K562 (cell line): ENCODE results near the gene KIF26B. TPM values are rescaled to one million over a fixed set of nuclear protein-coding genes. Genes with fewer than 3 reads are reported as not detected.
A peak's percentile ranks its signal among the peaks of the same experiment; 100 is the strongest.

Experiments
- ATAC-seq: fragments of 200-7000 bp; cut with Tn5 transposase; 3 replicates; pipeline ENCODE4 v1.9.1; 2020; ENCODE audit warnings: moderate library complexity
- BruUV-seq: library from RNA; stranded (reverse); fragments of 400-500 nt; replicated peaks from 2 replicates; lab custom pipeline; 2021; lab: Mats Ljungman, UMichigan
- CTCF ChIA-PET: fragments of 300-600 bp; formaldehyde crosslinking; extraction: SDS; loops from one replicate; lab custom pipeline; 2021; ENCODE audit warnings: low intra/inter-chr PET ratio; lab: Yijun Ruan, JAX
- POLR2A ChIA-PET: fragments of 300-600, 350-650 bp; sonication (Branson Sonifier 250); formaldehyde crosslinking; extraction: SDS; loops from one replicate; lab custom pipeline; 2021; ENCODE audit warnings: antibody characterized with exemption, inconsistent platforms; lab: Yijun Ruan, JAX
- DNase-seq, 4 experiments: peaks; one replicate each; pipeline versions ENCODE4 v3.0.0 to v3.0.0-alpha.2; 2011 to 2018; ENCODE audit warnings: low spot score in 3 of 4, mixed read lengths in 3 of 4; ENCODE audit errors: extremely low read depth in 1 of 4
- FAIRE-seq: peaks from 2 replicates; lab custom pipeline; 2011; peaks lifted over from hg19 to GRCh38; lab: Jason Lieb, UNC
- H2AFZ ChIP-seq: 2 replicates; pipeline ENCODE4 v1.6.0; 2011; ENCODE audit warnings: low read depth, low read length, control low read depth, inconsistent platforms
- H3K27ac ChIP-seq: fragments of 200-600 bp; 3 replicates; pipeline ENCODE4 v1.8.0; 2011; ENCODE audit warnings: low read depth, mild to moderate bottlenecking, control low read depth, inconsistent platforms, low read length, moderate library complexity, mixed read lengths; ENCODE audit errors: extremely low read depth
- H3K27me3 ChIP-seq, 2 experiments: fragments of 300-600 bp in 1 of 2; 2 replicates in 1 of 2; 3 replicates in 1 of 2; pipeline versions ENCODE4 v1.6.0 to v1.8.0; 2011; ENCODE audit warnings: inconsistent platforms in 2 of 2, low read length in 2 of 2, mild to moderate bottlenecking in 1 of 2, mixed read lengths in 1 of 2, moderate library complexity in 1 of 2; ENCODE audit not compliant: control insufficient read depth in 2 of 2, insufficient read depth in 2 of 2
- H3K36me3 ChIP-seq: fragments of 300-600 bp; 3 replicates; pipeline ENCODE4 v1.8.0; 2011; ENCODE audit warnings: mild to moderate bottlenecking, low read length, inconsistent platforms; ENCODE audit not compliant: control insufficient read depth, insufficient read depth
- H3K4me1 ChIP-seq, 2 experiments: fragments of 200-600 bp in 1 of 2; replicated peaks in 1 of 2; 2 replicates in 1 of 2; 3 replicates in 1 of 2; pipeline versions ENCODE4 v1.5.1 to v1.8.0; 2011; ENCODE audit warnings: inconsistent platforms in 2 of 2, low read length in 2 of 2, mild to moderate bottlenecking in 1 of 2, mixed read lengths in 1 of 2, moderate library complexity in 1 of 2; ENCODE audit not compliant: control insufficient read depth in 2 of 2, insufficient read depth in 2 of 2
- H3K4me2 ChIP-seq: 2 replicates; pipeline ENCODE4 v1.6.1; 2011; ENCODE audit warnings: low read length, control low read depth, inconsistent platforms, mixed read lengths; ENCODE audit not compliant: insufficient read depth
- H3K4me3 ChIP-seq: fragments of 200-600 bp; sonication (generic), shearing (Covaris generic); 2 replicates; pipeline ENCODE4 v1.5.1; 2016; ENCODE audit warnings: control low read depth, inconsistent platforms
- H3K79me2 ChIP-seq: fragments of 200-600 bp; 3 replicates; pipeline ENCODE4 v1.8.0; 2011; ENCODE audit warnings: low read length, inconsistent platforms; ENCODE audit not compliant: control insufficient read depth, insufficient read depth
- H3K9ac ChIP-seq, 2 experiments: 2 replicates each; pipeline versions ENCODE4 v1.6.0 to v1.6.1; 2011; ENCODE audit warnings: low read depth in 2 of 2, low read length in 2 of 2, control low read depth in 1 of 2, inconsistent platforms in 1 of 2, mild to moderate bottlenecking in 1 of 2, mixed read lengths in 1 of 2; ENCODE audit not compliant: insufficient read depth in 1 of 2
- H3K9me1 ChIP-seq: one replicate; pipeline ENCODE4 v1.6.0; 2011; ENCODE audit warnings: inconsistent platforms, mild to moderate bottlenecking, low read length, moderate library complexity; ENCODE audit not compliant: control insufficient read depth, insufficient read depth
- H3K9me3 ChIP-seq: replicated peaks from 2 replicates; pipeline ENCODE4 v1.5.1; 2011; ENCODE audit warnings: low read depth, low read length, inconsistent platforms; ENCODE audit not compliant: control insufficient read depth, insufficient read depth
- H4K20me1 ChIP-seq: replicated peaks from 2 replicates; pipeline ENCODE4 v1.6.1; 2011; ENCODE audit warnings: low read length, inconsistent platforms, mixed read lengths; ENCODE audit not compliant: control insufficient read depth, insufficient read depth
- ESRRA ChIP-seq: fragments of 450-650 bp; IDR thresholded peaks from 2 replicates; pipeline ENCODE4 v1.6.1; 2014; ENCODE audit warnings: low read depth, mild to moderate bottlenecking, moderate library complexity, borderline replicate concordance
- HMG20A ChIP-seq: fragments of 450-650 bp; formaldehyde crosslinking; conservative IDR thresholded peaks from 2 replicates; pipeline ENCODE4 v1.4.0; 2020; ENCODE audit warnings: mild to moderate bottlenecking, mixed read lengths
- SAFB2 ChIP-seq: fragments of 200-400 bp; formaldehyde crosslinking; IDR thresholded peaks from 2 replicates; pipeline ENCODE4 v1.6.1; 2018; ENCODE audit warnings: borderline replicate concordance, low read length, low read depth, moderate library complexity; ENCODE audit not compliant: severe bottlenecking
- STAG1 ChIP-seq: sonication (generic); formaldehyde crosslinking; IDR thresholded peaks from 2 replicates; pipeline ENCODE4 v1.5.0; 2020; ENCODE audit warnings: missing genetic modification reagents, borderline replicate concordance
- ZEB2 ChIP-seq: fragments of 450-650 bp; IDR thresholded peaks from 2 replicates; pipeline ENCODE4 v1.6.1; 2016
- ZNF551 ChIP-seq: fragments of 250-450 bp; sonication (Bioruptor Pico); IDR thresholded peaks from 2 replicates; pipeline ENCODE4 v1.5.0; 2021; ENCODE audit warnings: mild to moderate bottlenecking, moderate library complexity
- ZNF76 ChIP-seq: fragments of 250-450 bp; sonication (Bioruptor Pico); IDR thresholded peaks from 2 replicates; pipeline ENCODE4 v1.4.0; 2020; ENCODE audit warnings: mild to moderate bottlenecking, moderate library complexity, borderline replicate concordance
- WGBS: fragments of 100-300 bp; shearing (Covaris generic); methylation state at CpG from one replicate; pipeline ENCODE4 v1.1.6; 2016; ENCODE audit warnings: low coverage, mixed read lengths; ENCODE audit not compliant: insufficient coverage; ENCODE audit errors: missing lambda C conversion rate; 5-methylcytosine and 5-hydroxymethylcytosine counted together
- in situ Hi-C: fragments of 300-500 bp; cut with MboI; formaldehyde crosslinking; loops from 4 replicates; pipeline ENCODE4 v1.15.0; 2018; ENCODE audit warnings: inconsistent platforms, mixed read lengths
- intact Hi-C: fragments of 100-400 bp; cut with micrococcal nuclease; formaldehyde crosslinking; loops from 2 replicates; pipeline ENCODE4 v1.14.2; 2022
- polyA plus RNA-seq, 8 experiments: library from polyadenylated mRNA; depleted of rRNA in 4 of 8; stranded (reverse) in 5 of 8; unstranded in 3 of 8; fragments of >200 nt; fragmentation: Nextera tagmentation in 2 of 8; fragmentation: Illumina TruSeq in 1 of 8; extraction: Ambion mirVana in 2 of 8; extraction: Trizol in 1 of 8; gene quantifications; 2 replicates each; pipeline versions ENCODE4 v1.2.1 to v1.2.3, GENCODE V29; 2011 to 2014; ENCODE audit warnings: inconsistent platforms in 1 of 8, missing spikeins in 1 of 8
- total RNA-seq, 7 experiments: library from RNA; depleted of rRNA in 6 of 7; stranded (reverse); fragments of >200 nt in 6 of 7; fragmentation: Illumina TruSeq in 2 of 7; extraction: Trizol in 2 of 7; gene quantifications; 2 replicates each; pipeline versions ENCODE4 v1.2.1 to v1.2.3, GENCODE V29; 2011 to 2021; ENCODE audit warnings: low replicate concordance in 1 of 7
- TF ChIP-seq, protein P1 (sequence below): sonication (generic); formaldehyde crosslinking; IDR thresholded peaks from 2 replicates; pipeline ENCODE4 v1.8.1; 2023; ENCODE audit warnings: mild to moderate bottlenecking, missing genetic modification reagents
- TF ChIP-seq, protein P2 (sequence below): fragments of 250-450 bp; sonication (Bioruptor Pico); IDR thresholded peaks from 2 replicates; pipeline ENCODE4 v1.9.0; 2021; ENCODE audit warnings: mild to moderate bottlenecking
- TF ChIP-seq, protein P3 (sequence below): fragments of 450-650 bp; IDR thresholded peaks from 2 replicates; pipeline ENCODE4 v1.6.1; 2014; ENCODE audit warnings: low read depth, mild to moderate bottlenecking, moderate library complexity, borderline replicate concordance

Gene KIF26B
- total and polyA plus RNA-seq, 9 of the 15 experiments (the other 6 are each of a cell fraction or from before 2014, with no cell fraction given), result 0.02 to 0.08 (median 0.03) TPM; not detected in 6

DNA sequence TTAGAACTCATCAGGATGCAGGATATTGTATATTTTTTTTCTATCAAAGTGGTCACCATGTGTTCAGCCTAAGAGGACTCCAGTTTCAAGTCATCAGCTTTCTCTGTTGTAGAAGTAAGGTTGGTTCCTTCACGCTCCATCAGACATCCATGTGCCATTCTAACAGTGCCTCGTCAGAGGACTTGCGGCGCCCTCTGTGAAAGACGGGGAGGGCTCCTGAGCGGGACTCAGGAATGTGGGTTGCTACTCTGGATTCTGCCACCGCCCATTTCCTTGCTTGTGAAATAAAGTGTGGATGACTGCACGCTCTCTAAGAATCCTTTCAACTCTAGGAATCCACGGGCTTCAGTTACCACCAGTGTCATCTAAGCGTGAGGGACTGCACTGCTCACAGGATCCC is 593.5 kb downstream of the KIF26B start:
- intact Hi-C loops (no loop called here), in situ Hi-C loops (no loop called here)
- Histone ChIP-seq H3K79me2 (no peaks in the 10 kb centered on the region), H3K4me1 (no peaks in the 10 kb centered on the region), H3K9me1 (no peaks in the 10 kb centered on the region), H3K9me3 (no peaks in the 10 kb centered on the region), H3K4me3 (no peak overlapping the region), H3K4me2 (no peak overlapping the region)
- ATAC-seq, result no peak
- TF ChIP-seq, protein P1, sequence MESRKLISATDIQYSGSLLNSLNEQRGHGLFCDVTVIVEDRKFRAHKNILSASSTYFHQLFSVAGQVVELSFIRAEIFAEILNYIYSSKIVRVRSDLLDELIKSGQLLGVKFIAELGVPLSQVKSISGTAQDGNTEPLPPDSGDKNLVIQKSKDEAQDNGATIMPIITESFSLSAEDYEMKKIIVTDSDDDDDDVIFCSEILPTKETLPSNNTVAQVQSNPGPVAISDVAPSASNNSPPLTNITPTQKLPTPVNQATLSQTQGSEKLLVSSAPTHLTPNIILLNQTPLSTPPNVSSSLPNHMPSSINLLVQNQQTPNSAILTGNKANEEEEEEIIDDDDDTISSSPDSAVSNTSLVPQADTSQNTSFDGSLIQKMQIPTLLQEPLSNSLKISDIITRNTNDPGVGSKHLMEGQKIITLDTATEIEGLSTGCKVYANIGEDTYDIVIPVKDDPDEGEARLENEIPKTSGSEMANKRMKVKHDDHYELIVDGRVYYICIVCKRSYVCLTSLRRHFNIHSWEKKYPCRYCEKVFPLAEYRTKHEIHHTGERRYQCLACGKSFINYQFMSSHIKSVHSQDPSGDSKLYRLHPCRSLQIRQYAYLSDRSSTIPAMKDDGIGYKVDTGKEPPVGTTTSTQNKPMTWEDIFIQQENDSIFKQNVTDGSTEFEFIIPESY (CRISPR knock-in tag), result peak; percentile 35; the same call in 1 of the 2 replicates
- TF ChIP-seq SAFB2, result no peak
- TF ChIP-seq, all 486 proteins: peak for 1
- no TSS peak for BruUV-seq
- DNase-seq (peak in 1 of 4 experiments; percentile 16), FAIRE-seq (no peak)
- H3K27ac ChIP-seq, result no peak overlapping the region
- H3K27me3 ChIP-seq, result no peaks in the 10 kb centered on the region
- H4K20me1 ChIP-seq, result no peaks in the 10 kb centered on the region
- no peak overlapping the region for H3K9ac ChIP-seq
- WGBS, result 91% methylated on average over 10 of the region's 10 CpGs
- H3K36me3 ChIP-seq, result peaks cover 55% of the 10 kb centered on the region; the same call in 2 of the 3 replicates
- POLR2A ChIA-PET, result no interaction called here
- H2AFZ ChIP-seq, result no peak overlapping the region
- CTCF ChIA-PET, result no interaction called here

DNA sequence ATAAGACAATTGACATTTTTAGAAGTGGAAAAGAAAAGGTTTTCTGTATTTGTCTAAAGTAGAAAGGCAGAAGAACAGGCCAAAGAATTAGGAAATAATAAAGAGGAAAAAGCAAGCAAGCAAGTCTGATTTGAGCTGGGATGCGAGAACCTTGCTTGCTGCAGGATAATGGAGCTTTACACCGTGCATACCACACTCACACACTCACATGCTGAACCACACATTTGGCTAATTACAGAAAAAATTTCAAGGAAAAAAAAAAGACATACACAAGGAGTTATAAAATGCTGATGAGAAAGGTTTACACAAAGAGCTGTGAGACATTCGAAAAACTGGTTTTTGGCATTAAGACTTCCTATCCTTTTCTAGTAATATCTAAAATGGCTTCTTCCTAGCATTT is 593.9 kb downstream of the KIF26B start:
- H3K9ac ChIP-seq, result no peak overlapping the region
- 96% methylated on average over 3 of the region's 3 CpGs for WGBS
- H3K9me1 ChIP-seq, result no peaks in the 10 kb centered on the region
- ChIA-PET CTCF (no interaction called here), POLR2A (no interaction called here)
- no peak overlapping the region for H3K4me2 ChIP-seq
- ATAC-seq (no peak), FAIRE-seq (no peak), DNase-seq (peak in 1 of 4 experiments; percentile 6)
- intact Hi-C loops (no loop called here), in situ Hi-C loops (no loop called here)
- H3K9me3 ChIP-seq, result no peaks in the 10 kb centered on the region
- no peak overlapping the region for H3K4me3 ChIP-seq
- H3K27me3 ChIP-seq, result no peaks in the 10 kb centered on the region
- H3K4me1 ChIP-seq, result no peaks in the 10 kb centered on the region
- no TSS peak for BruUV-seq
- peaks cover 57% of the 10 kb centered on the region; the same call in 2 of the 3 replicates for H3K36me3 ChIP-seq
- H2AFZ ChIP-seq, result no peak overlapping the region
- no peak overlapping the region for H3K27ac ChIP-seq
- H3K79me2 ChIP-seq, result no peaks in the 10 kb centered on the region
- H4K20me1 ChIP-seq, result no peaks in the 10 kb centered on the region
- TF ChIP-seq ZEB2 (no peak), ZNF551 (no peak), HMG20A (no peak), STAG1 (no peak), ZNF76 (CRISPR knock-in tag) (no peak), ESRRA (no peak)
- TF ChIP-seq, protein P2, sequence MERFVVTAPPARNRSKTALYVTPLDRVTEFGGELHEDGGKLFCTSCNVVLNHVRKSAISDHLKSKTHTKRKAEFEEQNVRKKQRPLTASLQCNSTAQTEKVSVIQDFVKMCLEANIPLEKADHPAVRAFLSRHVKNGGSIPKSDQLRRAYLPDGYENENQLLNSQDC (CRISPR knock-in tag), result no peak
- TF ChIP-seq, protein P3, sequence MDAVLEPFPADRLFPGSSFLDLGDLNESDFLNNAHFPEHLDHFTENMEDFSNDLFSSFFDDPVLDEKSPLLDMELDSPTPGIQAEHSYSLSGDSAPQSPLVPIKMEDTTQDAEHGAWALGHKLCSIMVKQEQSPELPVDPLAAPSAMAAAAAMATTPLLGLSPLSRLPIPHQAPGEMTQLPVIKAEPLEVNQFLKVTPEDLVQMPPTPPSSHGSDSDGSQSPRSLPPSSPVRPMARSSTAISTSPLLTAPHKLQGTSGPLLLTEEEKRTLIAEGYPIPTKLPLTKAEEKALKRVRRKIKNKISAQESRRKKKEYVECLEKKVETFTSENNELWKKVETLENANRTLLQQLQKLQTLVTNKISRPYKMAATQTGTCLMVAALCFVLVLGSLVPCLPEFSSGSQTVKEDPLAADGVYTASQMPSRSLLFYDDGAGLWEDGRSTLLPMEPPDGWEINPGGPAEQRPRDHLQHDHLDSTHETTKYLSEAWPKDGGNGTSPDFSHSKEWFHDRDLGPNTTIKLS, result no peak
